GM18498 (cell line): ENCODE results near the gene TOR1B.
A peak's percentile ranks its signal among the peaks of the same experiment; 100 is the strongest.

Experiments used
- ATAC-seq: cut with Tn5 transposase; IDR thresholded peaks from one replicate; pipeline ENCODE4 v1.9.1; 2021; ENCODE audit warnings: mild to moderate bottlenecking, moderate library complexity; ENCODE audit not compliant: unreplicated experiment

TOR1B gene

DNA sequence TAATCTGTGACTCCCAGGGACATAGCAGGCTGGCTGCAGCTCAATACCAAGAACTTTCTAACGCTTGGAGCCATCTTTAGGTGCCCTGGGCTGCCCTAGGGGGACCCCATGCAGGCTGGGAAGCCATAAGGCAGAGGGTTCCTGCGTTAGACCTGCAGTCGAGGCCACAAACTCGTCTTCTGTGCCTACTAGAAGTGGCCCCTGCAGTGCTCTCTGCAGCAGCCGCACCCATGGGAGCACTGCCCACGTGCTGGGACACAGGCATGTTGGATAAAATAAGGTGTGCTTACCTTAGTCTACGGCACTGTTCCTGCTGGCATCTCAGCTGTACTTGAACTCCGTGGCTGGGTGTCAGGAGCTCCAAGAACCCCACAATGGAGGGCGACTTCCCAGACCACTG is 9.4 kb downstream of the TOR1B start:
- no peak for ATAC-seq

- ATAC-seq: no peak
Measured at GRCh38 chr9:129813661-129814060, 10.7 kb downstream of the TOR1B start.

DNA sequence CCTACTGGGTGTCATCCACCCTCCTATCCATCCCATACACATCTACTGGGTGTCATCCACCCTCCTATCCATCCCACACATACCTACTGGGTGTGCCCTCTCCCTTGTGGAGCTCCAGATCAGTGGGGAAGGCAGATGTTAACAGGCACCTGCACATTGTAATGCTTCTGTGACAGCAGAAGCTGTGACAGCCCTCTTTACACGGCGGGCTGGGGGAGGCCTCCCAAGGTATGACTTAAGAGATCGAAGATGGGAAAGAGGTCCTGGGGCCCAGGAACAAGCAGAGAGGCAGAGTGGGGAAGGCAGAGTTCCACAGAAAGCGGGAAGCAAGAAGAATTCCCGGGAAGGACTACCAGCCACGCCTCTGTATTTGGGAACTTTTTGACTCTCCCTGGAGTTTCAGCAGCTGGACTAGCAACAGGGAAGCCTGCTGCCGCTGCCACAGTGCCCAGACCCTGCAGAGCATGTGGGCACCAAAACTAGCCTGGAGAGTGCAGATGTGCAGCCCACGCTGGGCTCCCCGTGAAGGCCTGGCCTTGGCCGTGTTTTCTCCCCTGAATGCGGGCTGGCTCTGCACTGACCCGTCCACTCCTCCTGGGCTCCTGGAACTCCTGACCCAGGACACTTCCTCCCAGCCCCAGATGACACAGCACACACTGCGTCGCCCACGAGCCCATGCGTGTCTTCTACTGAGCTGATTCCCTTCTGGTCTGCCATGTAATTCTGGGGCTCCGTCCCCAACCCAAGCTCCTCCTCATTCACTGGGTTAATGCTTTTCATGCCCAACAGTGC is 11.6 kb downstream of the TOR1B start:
- ATAC-seq: no peak

GRCh38 chr9:129815278-129815677 is 12.3 kb downstream of the TOR1B start:
- no peak for ATAC-seq

DNA sequence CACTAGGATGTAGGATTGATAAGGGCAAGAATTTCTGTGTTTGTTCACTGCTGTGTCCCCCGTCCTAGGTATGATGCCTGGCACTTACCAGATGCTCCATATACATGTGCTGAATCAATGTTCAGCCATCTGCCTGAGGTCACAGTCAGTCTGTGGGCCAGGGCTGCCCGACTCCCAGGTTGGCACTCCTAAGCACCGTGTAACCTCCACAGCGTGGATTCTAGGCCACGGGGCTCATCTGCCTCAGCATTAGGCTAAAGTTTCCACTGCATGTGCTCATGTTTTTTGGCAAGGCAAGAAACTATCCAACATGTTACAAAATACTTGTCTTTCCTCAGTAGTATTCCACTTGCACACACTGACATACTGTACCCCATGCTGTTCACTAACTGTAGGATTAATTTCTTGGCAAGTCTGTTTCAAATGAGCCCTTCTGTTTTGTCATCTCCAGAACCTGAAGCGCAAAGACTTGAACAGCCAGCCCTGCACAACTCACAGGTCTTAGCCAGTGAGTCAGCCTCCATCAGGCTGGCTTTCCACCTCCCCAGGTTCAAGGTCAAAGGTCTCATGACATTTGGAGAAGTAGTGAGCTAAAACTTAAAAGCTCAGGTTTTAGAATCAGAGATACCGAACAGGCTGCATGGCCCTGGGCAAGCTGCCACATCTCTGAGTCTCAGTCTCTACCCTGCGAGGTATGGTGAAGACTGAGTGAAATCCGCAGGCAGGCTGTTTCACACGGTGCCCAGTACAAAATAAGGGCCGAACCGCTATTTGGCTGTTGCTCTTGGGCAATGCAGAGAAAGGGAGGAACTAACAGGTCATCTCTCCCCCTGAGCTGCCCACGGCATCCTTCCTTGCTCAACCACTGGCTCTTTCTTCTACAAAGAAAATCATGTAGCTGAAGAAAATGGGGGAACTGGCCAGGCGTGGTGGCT is 13.8 kb downstream of the TOR1B start:
- no peak for ATAC-seq

DNA sequence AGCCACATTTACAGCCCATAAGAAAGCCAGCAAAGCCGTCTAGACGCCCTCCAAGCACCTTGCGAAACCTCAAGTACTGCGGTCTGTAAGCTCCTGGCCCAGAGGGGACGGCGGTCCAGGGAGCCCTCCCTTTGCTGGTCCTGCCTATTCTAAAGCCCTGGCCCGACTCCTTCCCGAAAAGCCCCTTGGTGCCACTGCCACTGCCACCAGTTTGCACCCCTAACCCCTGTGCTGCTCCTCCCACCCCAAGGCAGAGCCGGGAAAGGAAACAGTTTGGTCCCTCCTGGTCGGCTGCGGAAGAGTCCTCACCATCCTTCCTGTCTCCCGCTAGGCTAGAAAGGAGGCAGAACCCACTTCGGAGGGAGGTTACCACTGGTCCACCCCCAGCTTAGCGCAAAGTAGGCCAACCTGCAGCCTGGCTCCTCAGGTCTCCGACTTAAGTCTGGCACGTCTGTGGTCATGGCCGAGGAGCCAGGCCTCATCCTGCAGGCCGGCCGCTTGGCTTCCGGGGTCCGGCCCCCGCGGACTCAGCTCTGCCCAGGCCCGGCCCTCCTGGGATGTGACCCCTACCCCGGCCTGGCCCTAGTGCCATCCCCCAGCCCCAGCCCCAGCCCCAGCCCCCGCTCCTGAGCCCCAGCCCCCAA is 20.0 kb downstream of the TOR1B start:
- ATAC-seq: peak; percentile 25

DNA sequence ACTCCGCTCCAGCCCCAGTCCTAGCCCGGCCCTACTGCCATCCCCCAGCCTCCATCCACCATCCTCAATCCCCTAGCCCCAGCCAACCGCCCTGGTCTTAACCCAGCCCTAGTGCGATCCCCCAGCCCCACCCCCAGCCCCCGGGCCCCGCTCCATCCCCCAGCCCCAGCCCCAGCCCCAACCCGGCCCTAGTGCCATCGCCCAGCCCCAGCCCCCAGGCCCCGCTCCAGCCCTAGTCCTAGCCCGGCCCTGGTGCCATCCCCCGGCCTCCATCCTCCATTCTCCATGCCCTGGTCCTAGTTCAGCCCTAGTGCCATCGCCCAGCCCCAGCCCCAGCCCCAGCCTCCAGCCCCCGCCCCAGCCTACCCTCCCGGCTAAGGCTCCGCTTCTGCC is 20.6 kb downstream of the TOR1B start:
- ATAC-seq: peak; percentile 22

GRCh38 chr9:129823935-129824601 is 21.1 kb downstream of the TOR1B start, which contains the start of gene TOR1A:
Gene TOR1A, minus strand, starts transcription at chr9:129824136. Its CDS starts 51 bp downstream, at chr9:129824085.
- peak; percentile 93 for ATAC-seq

- ATAC-seq: no peak
Measured at GRCh38 chr9:129826344-129826743, 23.4 kb downstream of the TOR1B start.

GRCh38 chr9:129826759-129827158 is 23.8 kb downstream of the TOR1B start:
- ATAC-seq: no peak

GRCh38 chr9:129828051-129828450 is 25.1 kb downstream of the TOR1B start:
- ATAC-seq: no peak

- no peak for ATAC-seq
Measured at GRCh38 chr9:129828969-129829368, 26.0 kb downstream of the TOR1B start.

DNA sequence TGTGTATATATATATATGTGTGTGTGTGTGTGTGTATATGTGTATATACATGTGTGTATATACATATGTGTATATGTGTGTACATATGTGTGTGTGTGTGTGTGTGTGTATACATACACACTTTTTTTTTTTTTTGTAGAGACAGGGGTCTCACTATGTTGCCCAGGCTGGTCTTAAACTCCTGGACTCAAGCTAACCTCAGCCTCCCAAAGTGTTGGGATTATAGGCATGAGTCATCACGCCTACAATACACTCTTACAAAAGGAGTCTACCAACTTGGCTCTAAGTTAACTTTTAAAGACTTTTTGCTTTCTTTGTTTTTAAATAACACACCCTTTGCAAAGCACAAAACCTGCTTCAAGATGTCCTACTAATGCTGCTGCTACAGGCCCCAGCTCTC is 30.0 kb downstream of the TOR1B start:
- ATAC-seq: no peak

GRCh38 chr9:129834489-129835127 is 31.6 kb downstream of the TOR1B start:
- peak; percentile 16 for ATAC-seq

- peak; percentile 92 for ATAC-seq
Measured at GRCh38 chr9:129835128-129835859, 32.3 kb downstream of the TOR1B start, which contains the start of the genes C9orf78 and USP20. Gene C9orf78, minus strand, starts transcription at chr9:129835275. Its CDS starts 54 bp downstream, at chr9:129835221. Gene USP20, plus strand, starts transcription at chr9:129835458. Its CDS starts 17,098 bp downstream, at chr9:129852556.

DNA sequence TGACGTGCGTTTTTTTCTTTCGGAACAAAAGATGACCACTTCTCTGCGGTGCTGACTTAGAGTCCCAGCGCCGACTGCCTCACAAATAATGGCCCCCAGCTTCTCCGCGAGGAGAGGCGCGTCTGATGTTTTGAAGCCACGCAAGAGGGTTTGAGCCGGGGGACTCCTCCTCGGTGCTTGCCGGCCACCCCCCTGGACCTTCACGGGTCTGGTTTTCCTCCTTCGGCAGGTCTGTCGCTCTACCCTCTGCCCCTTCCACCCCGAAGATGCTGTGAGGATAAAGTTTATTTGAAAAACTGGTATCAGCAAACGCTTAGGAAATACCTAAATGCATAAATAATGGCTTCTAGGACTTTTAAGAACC is 32.9 kb downstream of the TOR1B start:
- peak; percentile 9 for ATAC-seq

DNA sequence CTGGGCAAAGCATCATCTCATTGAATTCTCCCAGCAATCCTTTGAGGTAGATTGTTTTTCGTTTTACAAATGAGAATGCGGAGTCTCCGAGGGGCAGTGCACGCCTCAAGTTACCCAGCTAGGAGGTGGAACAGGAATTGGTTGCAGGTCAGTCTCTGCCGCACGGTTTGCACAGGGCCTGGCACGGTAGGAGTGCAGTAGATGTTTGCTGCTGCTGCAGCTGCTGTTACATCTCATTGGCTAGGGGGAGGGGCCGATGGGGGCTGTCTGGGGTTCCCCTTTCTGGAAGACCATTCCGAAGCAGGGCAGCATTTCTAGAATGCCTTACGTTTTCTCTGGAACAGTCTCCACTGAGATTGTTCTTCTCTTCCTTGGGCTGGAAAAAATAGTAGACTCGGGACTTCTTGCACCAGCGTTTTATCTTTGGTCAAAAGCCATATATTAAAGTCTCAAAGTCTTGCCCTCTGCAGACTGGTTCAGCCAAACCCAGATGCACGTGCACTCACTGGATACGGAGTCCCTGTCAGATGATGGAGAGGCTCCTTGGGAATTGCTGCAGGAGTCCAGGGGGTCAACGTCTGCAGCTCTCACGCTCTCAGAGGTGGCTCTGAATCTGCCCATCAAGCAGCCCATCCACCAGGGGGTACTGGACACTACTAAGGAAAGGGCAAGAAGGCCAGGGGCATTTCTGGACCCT is 33.5 kb downstream of the TOR1B start:
- ATAC-seq: no peak

GRCh38 chr9:129838707-129839259 is 35.8 kb downstream of the TOR1B start:
- ATAC-seq: no peak
